Measurements from ENCODE around the gene PABPN1L.
A peak's percentile ranks its signal among the peaks of the same experiment; 100 is the strongest.

PABPN1L gene

GRCh38 chr16:88850531-88851199 lies 15.8 kb downstream of the PABPN1L start:
- no peak overlapping the region for H3K4me3 ChIP-seq (ENCODE audit: low read depth, low read length)
- in situ Hi-C loops (cut with HindIII; ENCODE audit: low sequenced_read_pairs): loop anchor here (25.0 kb wide), 1 partner anchor 88 kb away; no protein-coding TSS in a partner anchor
- no peak for TF ChIP-seq CTCF (IDR thresholded peaks at IDR 0.05; ENCODE audit: low read depth, low read length, missing control alignments)
- no peak for DNase-seq (ENCODE audit: low read depth)

- DNase-seq (ENCODE audit: low read depth): no peak
- in situ Hi-C loops (cut with HindIII; ENCODE audit: low sequenced_read_pairs): no loop called here
- no peak for TF ChIP-seq CTCF (IDR thresholded peaks at IDR 0.05; ENCODE audit: low read depth, low read length, missing control alignments)
Measured at GRCh38 chr16:88848557-88848956, 17.9 kb downstream of the PABPN1L start.

GRCh38 chr16:88847654-88848053 lies 18.8 kb downstream of the PABPN1L start:
- H3K4me3 ChIP-seq (ENCODE audit: low read depth, low read length): no peak overlapping the region
- no peak for DNase-seq (ENCODE audit: low read depth)
- in situ Hi-C loops (cut with HindIII; ENCODE audit: low sequenced_read_pairs): no loop called here
- no peak for TF ChIP-seq CTCF (IDR thresholded peaks at IDR 0.05; ENCODE audit: low read depth, low read length, missing control alignments)

More at GRCh38 chr16:88848557-88848956, 17.9 kb downstream of the PABPN1L start:
- H3K4me3 ChIP-seq (ENCODE audit: low read depth, low read length): no peak overlapping the region

- DNase-seq (ENCODE audit: low read depth): no peak
- no peak for TF ChIP-seq CTCF (IDR thresholded peaks at IDR 0.05; ENCODE audit: low read depth, low read length, missing control alignments)
- in situ Hi-C loops (cut with HindIII; ENCODE audit: low sequenced_read_pairs): no loop called here
- no peak overlapping the region for H3K4me3 ChIP-seq (ENCODE audit: low read depth, low read length)
Measured at GRCh38 chr16:88846088-88846487, 20.4 kb downstream of the PABPN1L start.

- no peak for DNase-seq (ENCODE audit: low read depth)
- peak; percentile 29 for TF ChIP-seq CTCF (IDR thresholded peaks at IDR 0.05; ENCODE audit: low read depth, low read length, missing control alignments)
- in situ Hi-C loops (cut with HindIII; ENCODE audit: low sequenced_read_pairs): no loop called here
- H3K4me3 ChIP-seq (ENCODE audit: low read depth, low read length): no peak overlapping the region
Measured at GRCh38 chr16:88844419-88845036, 21.9 kb downstream of the PABPN1L start.

- H3K4me3 ChIP-seq (ENCODE audit: low read depth, low read length): no peak overlapping the region
- DNase-seq (ENCODE audit: low read depth): no peak
- TF ChIP-seq CTCF (IDR thresholded peaks at IDR 0.05; ENCODE audit: low read depth, low read length, missing control alignments): no peak
- in situ Hi-C loops (cut with HindIII; ENCODE audit: low sequenced_read_pairs): no loop called here
Measured at GRCh38 chr16:88843256-88843655, 23.2 kb downstream of the PABPN1L start.

Data from astrocyte of the cerebellum (primary cell).